NCI-H1930 (cell line): ENCODE measurements around the gene RHEB.
"Not testable (repeated sequence)": the region's sequence is repeated elsewhere in the genome, so short reads cannot be mapped to it uniquely, and the experiment has no call there.

Experiments used
- DNase-seq, 2 experiments: peaks; one replicate each; lab custom pipeline; 2025; lab: John Stamatoyannopoulos, UW

The RHEB gene

GRCh38 chr7:151524845-151525244 is 5.2 kb upstream of the RHEB start:
- DNase-seq, result no peak

GRCh38 chr7:151524331-151524730 is 4.6 kb upstream of the RHEB start:
- DNase-seq, result no peak

- DNase-seq, result no peak
Measured at GRCh38 chr7:151520419-151521261, 945 bp upstream of the RHEB start.

GRCh38 chr7:151518947-151519764 is 539 bp downstream of the RHEB start:
- not testable (repeated sequence) for DNase-seq

GRCh38 chr7:151518105-151518946 is 1.4 kb downstream of the RHEB start:
- DNase-seq, result no peak

GRCh38 chr7:151517601-151518104 is 2.0 kb downstream of the RHEB start:
- no peak for DNase-seq

- no peak for DNase-seq
Measured at GRCh38 chr7:151515276-151515565, 4.5 kb downstream of the RHEB start.

GRCh38 chr7:151514461-151515275 is 5.0 kb downstream of the RHEB start:
- no peak for DNase-seq

- no peak for DNase-seq
Measured at GRCh38 chr7:151513133-151513532, 6.6 kb downstream of the RHEB start.

- no peak for DNase-seq
Measured at GRCh38 chr7:151512353-151512752, 7.3 kb downstream of the RHEB start.

- DNase-seq, result no peak
Measured at GRCh38 chr7:151511946-151512345, 7.7 kb downstream of the RHEB start.

- DNase-seq, result no peak
Measured at GRCh38 chr7:151511270-151511669, 8.4 kb downstream of the RHEB start.

- DNase-seq, result no peak
Measured at GRCh38 chr7:151509670-151510333, 9.9 kb downstream of the RHEB start.

- no peak for DNase-seq
Measured at GRCh38 chr7:151508991-151509390, 10.7 kb downstream of the RHEB start.

- no peak for DNase-seq
Measured at GRCh38 chr7:151507806-151508205, 11.9 kb downstream of the RHEB start.

- DNase-seq, result no peak
Measured at GRCh38 chr7:151506901-151507382, 12.8 kb downstream of the RHEB start.

GRCh38 chr7:151505836-151506468 is 13.7 kb downstream of the RHEB start:
- no peak for DNase-seq

GRCh38 chr7:151505433-151505832 is 14.3 kb downstream of the RHEB start:
- DNase-seq, result no peak

- DNase-seq, result no peak
Measured at GRCh38 chr7:151504715-151505326, 14.9 kb downstream of the RHEB start.
